Astrocyte of the cerebellum (primary cell): ENCODE measurements around the gene PAK2.

Source experiments
- DNase-seq: peaks from one replicate; pipeline ENCODE4 v3.0.0-alpha.2; 2011; ENCODE audit warnings: low read depth
- H3K4me3 ChIP-seq: 2 replicates; pipeline ENCODE4 v1.5.1; 2011; ENCODE audit warnings: mild to moderate bottlenecking, low read depth, low read length, moderate library complexity
- CTCF ChIP-seq: IDR thresholded peaks from 2 replicates; pipeline ENCODE4 v1.5.1; 2012; ENCODE audit warnings: low read length, low read depth, moderate library complexity, mild to moderate bottlenecking; ENCODE audit errors: missing control alignments
- in situ Hi-C: cut with HindIII; loops from 2 replicates; pipeline ENCODE4 v1.10.0; 2017; ENCODE audit warnings: low sequenced_read_pairs

Gene PAK2

GRCh38 chr3:196739671-196740480, at the start of gene PAK2:
TSS of gene PAK2 (plus strand) at chr3:196739857. CDS start at chr3:196782647, 42,790 bp downstream.
- peak; percentile 57 for DNase-seq
- TF ChIP-seq CTCF = no peak
- in situ Hi-C loops = no loop called here
- H3K4me3 ChIP-seq = peak within 1 kb of the TSS; percentile 75

GRCh38 chr3:196689941-196690660, 49.6 kb upstream of the PAK2 start:
- no peak for TF ChIP-seq CTCF
- DNase-seq = no peak
- no peak overlapping the region for H3K4me3 ChIP-seq
- in situ Hi-C loops = loop anchor here (5.0 to 10.0 kb wide), 3 partner anchors 55 to 175 kb away; partner anchors contain the start of genes NRROS and SENP5

- no peak for DNase-seq
- in situ Hi-C loops = loop anchor here (10.0 kb wide), 2 partner anchors 57 to 173 kb away; partner anchors contain the start of genes NRROS and SENP5
- no peak for TF ChIP-seq CTCF
- no peak overlapping the region for H3K4me3 ChIP-seq
These were observed 48.3 kb upstream of the PAK2 start for GRCh38 chr3:196691386-196691785.

- in situ Hi-C loops = loop anchor here (10.0 kb wide), 2 partner anchors 59 to 171 kb away; partner anchors contain the start of genes NRROS and SENP5
- no peak for TF ChIP-seq CTCF
- DNase-seq = no peak
- H3K4me3 ChIP-seq = no peak overlapping the region
These were observed 45.4 kb upstream of the PAK2 start for GRCh38 chr3:196694202-196694638.

GRCh38 chr3:196694941-196695848, 44.5 kb upstream of the PAK2 start:
- in situ Hi-C loops = loop anchor here (10.0 kb wide), 2 partner anchors 60 to 170 kb away; partner anchors contain the start of genes NRROS and SENP5
- H3K4me3 ChIP-seq = no peak overlapping the region
- no peak for DNase-seq
- TF ChIP-seq CTCF = no peak
